ENCODE measurements around the gene CCN5.

CCN5 gene

GRCh38 chr20:44768854-44769480 is 53.8 kb downstream of the CCN5 start:
- no peak for DNase-seq (ENCODE audit: low read depth)
- no peak overlapping the region for H3K4me3 ChIP-seq (ENCODE audit: low read depth, low read length)
- no peak for TF ChIP-seq CTCF (IDR thresholded peaks at IDR 0.05; ENCODE audit: insufficient read depth, low read depth, low read length, missing control alignments)

- H3K4me3 ChIP-seq (ENCODE audit: low read depth, low read length): no peak overlapping the region
- TF ChIP-seq CTCF (IDR thresholded peaks at IDR 0.05; ENCODE audit: insufficient read depth, low read depth, low read length, missing control alignments): no peak
- DNase-seq (ENCODE audit: low read depth): no peak
Observed at GRCh38 chr20:44769481-44769863, 54.3 kb downstream of the CCN5 start.

GRCh38 chr20:44770484-44771171 is 55.5 kb downstream of the CCN5 start:
- no peak overlapping the region for H3K4me3 ChIP-seq (ENCODE audit: low read depth, low read length)
- no peak for DNase-seq (ENCODE audit: low read depth)
- no peak for TF ChIP-seq CTCF (IDR thresholded peaks at IDR 0.05; ENCODE audit: insufficient read depth, low read depth, low read length, missing control alignments)

GRCh38 chr20:44771172-44771535 is 56.0 kb downstream of the CCN5 start:
- DNase-seq (ENCODE audit: low read depth): no peak
- no peak for TF ChIP-seq CTCF (IDR thresholded peaks at IDR 0.05; ENCODE audit: insufficient read depth, low read depth, low read length, missing control alignments)
- H3K4me3 ChIP-seq (ENCODE audit: low read depth, low read length): no peak overlapping the region

- H3K4me3 ChIP-seq (ENCODE audit: low read depth, low read length): no peak overlapping the region
- no peak for DNase-seq (ENCODE audit: low read depth)
- no peak for TF ChIP-seq CTCF (IDR thresholded peaks at IDR 0.05; ENCODE audit: insufficient read depth, low read depth, low read length, missing control alignments)
Observed at GRCh38 chr20:44772636-44773035, 57.5 kb downstream of the CCN5 start.

- H3K4me3 ChIP-seq (ENCODE audit: low read depth, low read length): no peak overlapping the region
- no peak for DNase-seq (ENCODE audit: low read depth)
- TF ChIP-seq CTCF (IDR thresholded peaks at IDR 0.05; ENCODE audit: insufficient read depth, low read depth, low read length, missing control alignments): no peak
Observed at GRCh38 chr20:44773070-44773829, 58.1 kb downstream of the CCN5 start.

Measured in GM12865 (cell line).